22Rv1 (cell line): ENCODE measurements around the gene RYR2.

ENCODE experiments used
- CTCF ChIP-seq: fragments of 450-650 bp; IDR thresholded peaks from 2 replicates; pipeline ENCODE4 v1.5.1; 2017; ENCODE audit warnings: mild to moderate bottlenecking
- ZFX ChIP-seq: fragments of 450-650 bp; IDR thresholded peaks from 2 replicates; pipeline ENCODE4 v1.6.1; 2017; ENCODE audit warnings: antibody characterized with exemption, borderline replicate concordance

GRCh38 chr1:237071641-237072420 lies 29.8 kb downstream of the RYR2 start:
- no peak for TF ChIP-seq CTCF
- no peak for TF ChIP-seq ZFX
